ENCODE results near the gene AFF3. TPM values are rescaled to one million over a fixed set of nuclear protein-coding genes. Genes with fewer than 3 reads are reported as not detected.
A peak's percentile ranks its signal among the peaks of the same experiment; 100 is the strongest.

Gene AFF3
- total RNA-seq, 1 experiment from 2014 or later, result 0.07 TPM

DNA sequence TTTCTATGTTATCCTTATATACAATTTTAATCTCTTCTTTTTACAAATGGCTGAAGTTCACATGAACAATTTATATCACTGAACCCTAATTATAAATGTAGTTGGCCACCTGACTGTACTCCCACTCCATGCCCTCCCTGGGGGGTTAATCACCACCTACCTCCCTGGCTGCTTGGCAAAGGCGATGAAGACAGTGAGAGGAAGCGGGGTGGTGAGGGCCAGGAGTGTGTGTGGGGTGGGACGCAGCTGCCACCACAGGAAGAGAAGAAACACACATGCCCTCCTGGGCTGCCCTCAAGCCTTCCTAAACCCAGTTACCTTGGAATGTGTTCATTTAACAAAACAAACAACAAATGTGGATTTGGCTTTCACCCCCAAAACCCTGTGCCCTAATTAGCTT, 565.6 kb downstream of the AFF3 start:
- DNase-seq, result no peak
- no peaks in the 10 kb centered on the region for H3K27me3 ChIP-seq (ENCODE audit: control insufficient read depth, insufficient read depth, low read length)
- H3K4me3 ChIP-seq (ENCODE audit: insufficient read depth, low read depth, low read length), result no peak overlapping the region
- no peaks in the 10 kb centered on the region for H3K36me3 ChIP-seq (replicated peaks; ENCODE audit: control insufficient read depth, insufficient read depth, low read length)

DNA sequence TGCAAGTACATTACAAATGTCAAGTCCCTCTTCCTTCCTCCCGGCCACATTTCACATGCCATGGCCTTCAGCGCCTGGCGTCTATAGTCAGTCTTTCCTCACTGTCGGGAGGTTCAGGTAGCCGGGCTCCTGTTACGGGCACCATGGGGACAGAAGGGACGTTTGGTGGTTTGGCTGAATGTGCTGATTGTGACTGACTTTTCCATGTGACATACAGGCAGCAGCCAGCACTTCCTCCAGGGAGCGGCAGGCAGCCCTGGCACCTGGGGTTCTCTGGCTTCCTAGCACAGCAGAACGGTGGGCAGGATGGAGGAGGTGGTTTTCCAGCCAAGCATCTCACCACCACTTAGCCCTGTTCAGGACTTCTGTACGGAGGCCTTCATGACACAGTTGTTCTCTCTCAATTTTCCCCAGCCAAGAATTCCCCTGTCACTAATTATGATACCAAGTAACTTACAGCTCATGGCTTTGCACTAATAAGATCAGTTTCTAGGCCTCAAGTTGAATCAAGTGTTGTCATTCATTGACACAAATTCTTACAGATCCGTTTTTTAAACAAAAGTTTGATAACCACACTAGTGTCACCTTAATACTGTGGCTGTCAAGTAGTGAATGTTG, 568.6 kb downstream of the AFF3 start:
- H3K4me3 ChIP-seq (ENCODE audit: insufficient read depth, low read depth, low read length), result no peak overlapping the region
- no peaks in the 10 kb centered on the region for H3K36me3 ChIP-seq (replicated peaks; ENCODE audit: control insufficient read depth, insufficient read depth, low read length)
- H3K27me3 ChIP-seq (ENCODE audit: control insufficient read depth, insufficient read depth, low read length), result no peaks in the 10 kb centered on the region
- DNase-seq, result no peak

DNA sequence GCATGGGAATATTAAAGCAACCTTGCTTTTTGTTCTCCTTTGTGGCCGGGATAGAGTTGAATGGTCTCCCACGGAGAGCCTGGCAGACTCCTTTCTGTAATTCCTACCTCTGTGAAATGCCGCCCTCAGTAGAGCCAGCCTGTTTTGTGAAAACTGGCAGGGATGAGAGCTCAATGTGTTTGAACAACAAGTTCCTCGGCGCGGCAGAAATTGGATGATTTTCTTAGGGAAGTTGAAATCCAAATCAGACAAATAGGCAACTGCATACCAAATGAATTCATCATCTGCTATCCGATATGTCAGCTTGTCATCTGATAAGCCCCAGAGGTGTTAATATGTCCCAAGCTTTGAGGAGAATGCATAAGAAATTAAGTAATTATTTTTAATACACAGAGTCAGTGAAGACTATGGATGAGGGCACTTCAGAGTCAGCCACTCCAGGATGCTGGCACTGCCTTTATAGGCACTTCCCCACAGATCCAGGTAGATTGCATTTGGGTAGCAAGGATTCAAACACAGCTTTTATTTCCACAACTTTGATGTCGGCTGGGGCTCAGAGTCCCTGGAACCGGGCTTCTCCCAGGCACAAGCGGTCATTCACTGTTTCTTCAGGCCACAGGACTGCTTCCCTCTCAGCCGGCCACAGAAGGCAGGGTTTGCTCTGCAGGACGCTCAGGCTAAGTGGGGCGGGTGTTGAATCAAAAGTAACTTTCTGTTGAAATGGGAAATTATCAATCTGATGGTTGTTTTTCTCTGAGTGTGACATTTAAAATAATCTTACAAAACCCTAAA, 569.8 kb downstream of the AFF3 start:
- H3K27me3 ChIP-seq (ENCODE audit: control insufficient read depth, insufficient read depth, low read length), result no peaks in the 10 kb centered on the region
- H3K4me3 ChIP-seq (ENCODE audit: insufficient read depth, low read depth, low read length), result no peak overlapping the region
- H3K36me3 ChIP-seq (replicated peaks; ENCODE audit: control insufficient read depth, insufficient read depth, low read length), result no peaks in the 10 kb centered on the region
- DNase-seq, result no peak

DNA sequence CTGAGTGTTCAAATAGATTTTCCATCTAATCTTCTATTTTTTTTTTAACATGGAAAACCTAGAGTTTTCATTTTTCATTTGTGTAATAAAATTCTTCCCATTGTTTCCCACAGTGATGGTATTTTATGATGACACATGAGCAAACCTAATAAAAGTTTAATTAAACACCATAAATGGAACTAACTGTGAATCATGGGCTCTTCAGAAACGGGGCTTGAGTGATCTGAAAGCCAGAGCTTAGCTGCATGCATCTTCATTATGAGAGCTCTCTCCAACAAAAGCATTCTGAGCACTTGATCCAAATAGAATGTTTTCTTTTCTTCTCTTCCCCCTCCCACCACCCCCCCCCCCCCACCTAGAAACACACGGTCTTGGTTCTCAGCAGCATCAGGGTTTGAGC, 570.4 kb downstream of the AFF3 start:
- no peaks in the 10 kb centered on the region for H3K27me3 ChIP-seq (ENCODE audit: control insufficient read depth, insufficient read depth, low read length)

DNA sequence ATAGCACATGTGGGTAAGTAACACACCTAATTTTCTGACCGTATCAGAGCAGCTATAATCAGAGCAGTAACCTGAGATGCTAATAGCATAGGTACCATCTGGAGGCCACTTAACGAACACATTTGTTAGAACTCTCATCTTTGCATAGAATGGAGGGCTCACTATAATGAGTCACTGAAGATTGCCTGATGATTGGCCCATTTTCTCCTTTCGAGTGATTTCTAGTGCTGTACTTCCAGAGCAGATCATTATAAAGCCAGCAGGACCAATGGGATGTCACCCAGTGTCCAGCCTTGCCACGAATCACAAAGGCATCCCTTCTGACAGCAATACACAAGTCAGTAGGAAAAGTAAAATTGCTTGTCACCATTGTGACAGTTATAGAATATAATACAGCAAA, 570.9 kb downstream of the AFF3 start:
- DNase-seq, result no peak
- Histone ChIP-seq H3K27me3 (ENCODE audit: control insufficient read depth, insufficient read depth, low read length) (no peaks in the 10 kb centered on the region), H3K4me3 (ENCODE audit: insufficient read depth, low read depth, low read length) (no peak overlapping the region), H3K36me3 (replicated peaks; ENCODE audit: control insufficient read depth, insufficient read depth, low read length) (no peaks in the 10 kb centered on the region)

More for the DNA sequence above, 570.4 kb downstream of the AFF3 start:
- no peak for DNase-seq
- no peak overlapping the region for H3K4me3 ChIP-seq (ENCODE audit: insufficient read depth, low read depth, low read length)
- H3K36me3 ChIP-seq (replicated peaks; ENCODE audit: control insufficient read depth, insufficient read depth, low read length), result no peaks in the 10 kb centered on the region

DNA sequence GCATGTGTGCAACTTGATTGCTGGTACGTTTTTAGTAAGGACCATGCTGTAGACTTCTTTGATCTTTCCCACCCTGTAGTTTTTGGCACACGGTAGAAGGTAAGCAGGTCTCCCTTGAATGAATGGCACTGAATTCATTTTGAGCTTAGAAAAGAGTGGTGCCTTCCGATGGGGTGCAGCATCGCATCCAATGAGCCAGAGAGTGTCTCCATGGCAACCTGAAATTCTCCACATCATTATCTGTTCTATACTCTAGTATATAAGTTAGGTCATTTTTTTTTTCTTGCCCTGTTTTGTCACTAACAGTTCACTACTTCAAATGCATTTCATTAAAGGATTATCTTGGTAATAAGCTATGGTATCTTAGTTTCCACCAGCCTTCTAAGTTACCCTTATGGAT, 571.4 kb downstream of the AFF3 start:
- H3K4me3 ChIP-seq (ENCODE audit: insufficient read depth, low read depth, low read length), result no peak overlapping the region
- no peak for DNase-seq
- H3K36me3 ChIP-seq (replicated peaks; ENCODE audit: control insufficient read depth, insufficient read depth, low read length), result no peaks in the 10 kb centered on the region
- no peaks in the 10 kb centered on the region for H3K27me3 ChIP-seq (ENCODE audit: control insufficient read depth, insufficient read depth, low read length)

DNA sequence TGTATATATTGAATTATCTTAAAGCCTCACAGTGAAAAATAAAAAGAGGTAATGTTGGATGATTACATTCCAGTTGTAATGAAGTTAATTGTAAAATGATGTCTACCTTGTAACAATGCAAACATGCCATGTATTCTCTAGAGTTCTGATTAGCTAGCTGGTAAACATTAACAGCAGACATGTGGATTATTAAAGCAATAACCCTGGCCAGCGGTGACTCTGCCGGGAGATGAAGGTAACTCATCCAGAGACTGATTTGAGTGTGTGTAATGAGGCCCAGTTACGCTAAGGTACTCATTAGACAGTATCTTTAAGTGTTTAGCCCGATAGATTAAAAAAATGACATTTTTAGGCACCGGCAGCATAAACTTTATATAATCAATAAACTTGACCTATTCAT, 573.0 kb downstream of the AFF3 start:
- DNase-seq, result no peak
- no peaks in the 10 kb centered on the region for H3K36me3 ChIP-seq (replicated peaks; ENCODE audit: control insufficient read depth, insufficient read depth, low read length)

DNA sequence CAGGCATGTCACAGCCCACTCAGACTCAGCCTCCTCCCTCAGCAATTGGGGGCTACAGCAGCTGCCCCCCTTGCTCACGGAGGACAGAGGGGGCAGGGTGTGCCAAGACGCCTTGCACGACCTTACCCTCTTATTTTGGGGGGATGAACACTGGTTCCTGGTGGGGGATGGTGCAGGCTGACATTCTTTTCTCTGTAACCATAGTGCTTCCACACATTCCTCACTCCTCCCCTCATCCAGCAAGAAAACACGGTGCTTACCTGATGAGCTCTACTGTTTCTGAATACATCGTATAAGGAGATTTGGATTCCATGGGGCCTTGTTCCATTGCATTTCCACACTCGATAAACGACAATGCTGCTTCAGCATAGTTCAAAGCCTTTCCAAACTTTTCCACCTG, 577.2 kb downstream of the AFF3 start:
- H3K36me3 ChIP-seq (replicated peaks; ENCODE audit: control insufficient read depth, insufficient read depth, low read length), result no peaks in the 10 kb centered on the region
- no peak overlapping the region for H3K4me3 ChIP-seq (ENCODE audit: insufficient read depth, low read depth, low read length)
- no peaks in the 10 kb centered on the region for H3K27me3 ChIP-seq (ENCODE audit: control insufficient read depth, insufficient read depth, low read length)
- no peak for DNase-seq

More for the DNA sequence above, 573.0 kb downstream of the AFF3 start:
- H3K4me3 ChIP-seq (ENCODE audit: insufficient read depth, low read depth, low read length), result no peak overlapping the region
- no peaks in the 10 kb centered on the region for H3K27me3 ChIP-seq (ENCODE audit: control insufficient read depth, insufficient read depth, low read length)

DNA sequence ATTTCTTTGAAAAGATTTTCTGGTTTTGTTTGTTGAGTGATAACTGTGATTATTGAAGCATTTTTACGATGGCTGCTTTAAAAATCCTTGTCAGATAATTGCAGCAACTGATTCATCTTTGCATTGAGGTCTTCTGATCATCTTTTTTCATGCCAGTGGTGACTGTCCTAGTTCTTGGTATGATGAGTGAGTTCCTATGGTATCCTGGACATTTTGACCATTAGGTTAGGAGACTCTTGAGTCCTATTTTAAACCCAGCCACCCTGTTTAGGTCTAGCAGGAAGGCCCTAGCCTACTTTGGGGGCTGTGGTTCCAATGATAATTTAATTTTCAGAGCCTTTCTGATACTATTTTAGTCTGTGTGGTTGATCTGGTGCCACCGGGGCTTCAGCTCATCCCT, 579.9 kb downstream of the AFF3 start:
- DNase-seq, result no peak
- H3K4me3 ChIP-seq (ENCODE audit: insufficient read depth, low read depth, low read length), result no peak overlapping the region
- no peaks in the 10 kb centered on the region for H3K36me3 ChIP-seq (replicated peaks; ENCODE audit: control insufficient read depth, insufficient read depth, low read length)
- H3K27me3 ChIP-seq (ENCODE audit: control insufficient read depth, insufficient read depth, low read length), result no peaks in the 10 kb centered on the region

DNA sequence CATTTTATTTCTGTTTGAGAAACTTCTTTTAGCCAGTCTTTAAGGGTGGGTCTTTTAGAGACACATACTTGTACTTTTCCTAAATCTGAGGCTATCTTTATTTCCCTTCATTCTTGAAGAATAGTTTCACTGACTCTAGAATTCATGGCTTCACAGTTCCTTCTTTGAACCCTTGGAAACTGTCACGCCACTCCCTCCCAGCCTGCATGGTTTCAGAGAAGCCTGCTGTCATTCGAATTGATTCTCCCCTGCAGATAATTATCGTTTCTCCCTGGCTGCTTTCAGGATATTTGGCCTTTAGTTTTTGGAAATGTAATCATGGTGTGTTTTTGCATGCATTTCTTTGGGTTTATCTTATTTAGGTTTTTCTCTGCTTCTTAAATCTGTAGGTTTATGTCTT, 580.6 kb downstream of the AFF3 start:
- DNase-seq, result no peak
- Histone ChIP-seq H3K4me3 (ENCODE audit: insufficient read depth, low read depth, low read length) (no peak overlapping the region), H3K27me3 (ENCODE audit: control insufficient read depth, insufficient read depth, low read length) (no peaks in the 10 kb centered on the region), H3K36me3 (replicated peaks; ENCODE audit: control insufficient read depth, insufficient read depth, low read length) (no peaks in the 10 kb centered on the region)

DNA sequence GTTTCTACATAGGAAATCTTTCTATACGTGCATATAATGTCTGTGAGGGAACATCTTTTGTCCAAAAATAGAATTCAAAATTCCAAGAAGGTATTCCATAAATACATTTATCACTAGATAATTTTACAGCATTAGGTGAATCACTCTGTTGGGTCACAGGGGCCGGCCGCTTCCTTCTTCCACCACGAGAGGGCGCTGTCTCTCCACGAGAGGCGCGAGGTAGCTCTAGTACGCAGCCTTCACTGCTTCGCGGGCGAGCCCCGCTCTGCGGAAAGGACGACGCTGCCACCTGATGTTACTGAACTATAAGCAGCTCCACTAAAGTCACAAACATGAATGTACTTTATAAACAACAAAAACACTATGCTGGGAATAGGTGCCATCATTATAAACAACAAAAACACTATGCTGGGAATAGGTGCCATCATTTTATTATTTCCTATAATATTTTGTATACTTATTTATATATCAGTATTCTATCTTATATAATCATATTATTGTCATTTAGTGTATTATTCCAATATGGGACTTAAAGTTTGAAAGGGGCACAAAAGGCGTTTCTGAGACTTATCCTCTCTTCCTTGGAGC, 583.2 kb downstream of the AFF3 start:
- Histone ChIP-seq H3K36me3 (replicated peaks; ENCODE audit: control insufficient read depth, insufficient read depth, low read length) (no peaks in the 10 kb centered on the region), H3K4me3 (ENCODE audit: insufficient read depth, low read depth, low read length) (no peak overlapping the region), H3K27me3 (ENCODE audit: control insufficient read depth, insufficient read depth, low read length) (no peaks in the 10 kb centered on the region)
- peak; percentile 82 for DNase-seq

DNA sequence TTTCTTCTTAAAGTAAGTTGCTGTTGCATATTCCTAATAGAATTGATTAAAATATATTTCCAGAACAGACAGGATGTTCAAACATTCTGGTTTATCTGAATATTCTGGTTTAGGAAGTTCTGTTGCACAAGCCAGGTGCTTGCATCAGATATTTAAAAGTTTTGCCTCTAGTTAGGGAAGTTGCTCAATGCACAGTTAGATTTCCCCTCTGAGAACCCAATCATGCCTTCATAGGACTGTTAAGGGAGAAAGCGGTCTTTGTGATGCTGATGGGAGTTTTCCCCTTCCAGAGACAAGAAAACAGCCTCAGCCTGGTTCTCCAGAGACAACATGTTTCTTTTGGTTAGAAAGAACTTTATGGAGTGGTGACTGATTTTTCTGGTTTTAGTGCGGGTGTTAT, 587.0 kb downstream of the AFF3 start:
- H3K36me3 ChIP-seq (replicated peaks; ENCODE audit: control insufficient read depth, insufficient read depth, low read length), result no peaks in the 10 kb centered on the region
- DNase-seq, result peak; percentile 55
- no peaks in the 10 kb centered on the region for H3K27me3 ChIP-seq (ENCODE audit: control insufficient read depth, insufficient read depth, low read length)
- no peak overlapping the region for H3K4me3 ChIP-seq (ENCODE audit: insufficient read depth, low read depth, low read length)

DNA sequence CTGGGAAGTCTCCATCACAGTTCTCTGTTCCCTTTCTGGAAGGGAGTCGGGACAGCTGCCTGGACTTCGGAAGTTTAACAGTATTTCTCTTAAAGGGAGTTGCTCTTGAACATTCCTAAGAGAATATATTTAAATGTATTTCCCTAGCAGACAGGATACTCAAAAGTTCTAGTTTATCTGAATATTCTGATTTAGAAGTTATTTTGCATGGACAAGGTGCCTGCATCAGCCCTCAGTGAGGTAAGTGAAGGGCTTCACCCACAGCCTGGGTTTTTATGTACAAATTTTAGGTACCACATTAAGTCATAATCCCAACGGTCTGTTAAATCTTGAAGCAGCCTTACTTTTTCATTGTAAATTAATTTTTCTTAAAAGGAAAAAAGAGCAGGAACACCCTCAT, 587.5 kb downstream of the AFF3 start:
- H3K36me3 ChIP-seq (replicated peaks; ENCODE audit: control insufficient read depth, insufficient read depth, low read length), result no peaks in the 10 kb centered on the region
- H3K27me3 ChIP-seq (ENCODE audit: control insufficient read depth, insufficient read depth, low read length), result no peaks in the 10 kb centered on the region
- no peak for DNase-seq
- no peak overlapping the region for H3K4me3 ChIP-seq (ENCODE audit: insufficient read depth, low read depth, low read length)

DNA sequence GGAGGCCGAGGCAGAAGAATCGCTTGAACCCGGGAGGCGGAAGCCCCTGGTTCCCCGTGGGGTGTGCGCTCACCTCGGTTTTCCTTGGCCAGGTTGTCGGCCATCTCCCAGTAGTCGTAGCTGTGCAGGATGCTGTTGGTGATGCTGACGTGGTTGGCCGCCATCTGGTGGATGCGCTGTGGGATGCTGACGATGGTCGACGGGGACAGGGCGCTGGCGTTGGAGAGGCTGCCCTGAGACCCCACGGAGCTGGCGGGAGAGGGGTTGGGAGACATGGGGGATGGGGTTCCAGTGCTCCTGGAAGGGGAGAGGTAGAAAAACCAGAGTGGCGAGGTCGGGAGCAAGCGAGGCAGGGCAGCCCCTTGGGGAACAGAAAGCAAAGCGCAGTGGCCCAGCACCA, 588.2 kb downstream of the AFF3 start:
- Histone ChIP-seq H3K27me3 (ENCODE audit: control insufficient read depth, insufficient read depth, low read length) (no peaks in the 10 kb centered on the region), H3K4me3 (ENCODE audit: insufficient read depth, low read depth, low read length) (peak overlapping the region; percentile 26; the same call in 1 of the 2 replicates)
- peak; percentile 78 for DNase-seq

DNA sequence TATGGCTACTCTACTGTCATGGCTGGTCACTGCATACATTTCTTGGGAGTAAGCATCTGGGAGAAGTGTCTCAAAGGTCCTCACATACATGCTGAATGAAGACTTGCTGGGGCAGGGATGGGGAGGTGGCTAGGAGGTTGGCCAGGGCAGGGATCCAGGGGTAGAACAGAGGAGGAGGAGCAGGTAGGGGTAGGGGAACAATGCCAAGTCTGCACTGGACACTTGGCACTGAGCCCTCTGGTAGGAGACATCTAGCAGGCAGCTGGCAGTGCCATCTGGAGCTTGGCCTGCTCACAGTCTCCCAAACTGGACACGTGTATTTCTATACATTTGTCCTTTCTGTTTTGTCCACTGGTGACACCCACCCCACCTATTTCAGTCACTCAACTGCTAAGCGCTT, 589.9 kb downstream of the AFF3 start:
- no peak overlapping the region for H3K4me3 ChIP-seq (ENCODE audit: insufficient read depth, low read depth, low read length)
- no peaks in the 10 kb centered on the region for H3K36me3 ChIP-seq (replicated peaks; ENCODE audit: control insufficient read depth, insufficient read depth, low read length)
- H3K27me3 ChIP-seq (ENCODE audit: control insufficient read depth, insufficient read depth, low read length), result no peaks in the 10 kb centered on the region
- DNase-seq, result no peak

More for the DNA sequence above, 588.2 kb downstream of the AFF3 start:
- H3K36me3 ChIP-seq (replicated peaks; ENCODE audit: control insufficient read depth, insufficient read depth, low read length), result no peaks in the 10 kb centered on the region

Measured in H7 (cell line).